ENCODE results near the gene ROGDI. TPM values are rescaled to one million over a fixed set of nuclear protein-coding genes. Genes with fewer than 3 reads are reported as not detected.
A peak's percentile ranks its signal among the peaks of the same experiment; 100 is the strongest.

Gene ROGDI
- total RNA-seq, 1 experiment from 2014 or later, result 32.1 TPM

DNA sequence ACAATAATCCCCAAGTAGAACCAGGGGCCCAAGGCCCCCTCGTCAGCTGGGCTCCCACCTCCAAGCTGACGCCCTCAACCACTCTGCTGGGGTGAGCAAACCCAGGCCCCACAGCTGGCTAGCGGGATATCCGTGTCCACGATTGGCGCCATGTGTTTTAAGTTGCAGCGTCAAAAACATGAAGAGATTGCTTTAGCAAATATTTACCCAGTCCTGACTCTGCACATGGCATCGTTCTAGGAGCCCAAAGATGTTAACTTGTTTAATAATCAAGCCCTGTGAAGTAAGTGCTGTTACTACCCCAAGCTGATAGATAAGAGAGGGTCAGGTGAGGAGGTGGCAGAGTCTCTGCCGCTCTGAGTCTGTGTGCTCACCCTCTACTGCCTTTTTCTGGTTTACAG, 13.9 kb downstream of the ROGDI start (continued):
- no peak for TF ChIP-seq TEAD4 (CRISPR knock-in tag; IDR thresholded peaks at IDR 0.05)
- TF ChIP-seq, protein P1, sequence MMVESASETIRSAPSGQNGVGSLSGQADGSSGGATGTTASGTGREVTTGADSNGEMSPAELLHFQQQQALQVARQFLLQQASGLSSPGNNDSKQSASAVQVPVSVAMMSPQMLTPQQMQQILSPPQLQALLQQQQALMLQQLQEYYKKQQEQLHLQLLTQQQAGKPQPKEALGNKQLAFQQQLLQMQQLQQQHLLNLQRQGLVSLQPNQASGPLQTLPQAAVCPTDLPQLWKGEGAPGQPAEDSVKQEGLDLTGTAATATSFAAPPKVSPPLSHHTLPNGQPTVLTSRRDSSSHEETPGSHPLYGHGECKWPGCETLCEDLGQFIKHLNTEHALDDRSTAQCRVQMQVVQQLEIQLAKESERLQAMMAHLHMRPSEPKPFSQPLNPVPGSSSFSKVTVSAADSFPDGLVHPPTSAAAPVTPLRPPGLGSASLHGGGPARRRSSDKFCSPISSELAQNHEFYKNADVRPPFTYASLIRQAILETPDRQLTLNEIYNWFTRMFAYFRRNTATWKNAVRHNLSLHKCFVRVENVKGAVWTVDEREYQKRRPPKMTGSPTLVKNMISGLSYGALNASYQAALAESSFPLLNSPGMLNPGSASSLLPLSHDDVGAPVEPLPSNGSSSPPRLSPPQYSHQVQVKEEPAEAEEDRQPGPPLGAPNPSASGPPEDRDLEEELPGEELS (CRISPR knock-in tag; IDR thresholded peaks at IDR 0.05), result no peak

DNA sequence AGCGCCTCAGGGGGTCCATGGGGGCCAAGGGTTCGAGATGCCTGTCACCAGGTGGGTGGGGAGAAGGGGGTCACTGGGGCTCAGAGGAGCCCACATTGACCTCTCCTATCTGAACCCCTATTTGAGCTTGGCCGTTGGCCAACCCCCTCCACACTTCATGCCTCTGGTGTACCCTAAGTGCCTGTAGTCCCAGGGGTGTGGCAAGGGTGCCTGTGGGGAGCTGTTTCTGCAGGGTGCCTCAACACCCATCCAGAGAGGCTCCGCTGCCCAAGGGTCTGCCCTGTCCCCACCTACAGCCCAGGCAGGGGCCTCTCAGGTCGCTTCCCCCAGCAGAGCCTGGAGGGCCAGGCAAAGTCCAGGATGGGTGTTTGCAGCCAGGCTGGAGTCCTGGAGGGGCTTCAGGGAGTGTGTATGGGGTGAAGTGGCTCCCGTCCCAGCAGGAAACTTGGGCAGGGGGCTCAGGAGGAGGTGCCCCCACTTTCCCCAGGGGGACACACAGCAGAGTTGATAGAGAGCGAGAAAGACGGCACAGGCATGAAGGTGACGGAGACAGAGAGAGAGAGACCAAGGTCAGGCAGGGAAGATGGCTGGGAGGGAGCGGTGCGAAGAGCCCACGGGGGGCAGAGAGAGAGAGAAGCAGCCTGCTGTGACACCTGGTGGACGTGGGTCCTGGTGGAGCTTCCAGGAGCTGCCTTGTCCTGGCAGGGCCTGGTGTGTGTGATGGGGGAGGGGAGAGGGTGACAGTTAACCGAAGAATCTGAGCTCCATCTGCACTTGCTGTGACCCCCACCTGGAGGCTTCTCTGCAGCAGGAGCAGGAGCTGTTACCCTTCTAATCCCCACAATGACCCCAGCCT, 14.6 kb downstream of the ROGDI start, which contains the start of gene SEPTIN12:
TSS of gene SEPTIN12 (minus strand) at position 719 of the 856 bp plus-strand sequence. CDS start at position 19, 700 bp downstream.
- TF ChIP-seq MYBL2 (CRISPR knock-in tag; IDR thresholded peaks at IDR 0.05) (no peak), PRRX2 (CRISPR knock-in tag; IDR thresholded peaks at IDR 0.05) (no peak), ZNF219 (CRISPR knock-in tag; IDR thresholded peaks at IDR 0.05; ENCODE audit: borderline replicate concordance) (no peak), ZNF416 (CRISPR knock-in tag; IDR thresholded peaks at IDR 0.05) (no peak), ZBTB21 (CRISPR knock-in tag; IDR thresholded peaks at IDR 0.05; ENCODE audit: borderline replicate concordance) (no peak), EMX1 (CRISPR knock-in tag; IDR thresholded peaks at IDR 0.05) (no peak), SP1 (CRISPR knock-in tag; conservative IDR thresholded peaks at IDR 0.05) (no peak), ZNF138 (CRISPR knock-in tag; conservative IDR thresholded peaks at IDR 0.05) (no peak), ZNF396 (CRISPR knock-in tag; IDR thresholded peaks at IDR 0.05; ENCODE audit: borderline replicate concordance) (no peak), IRF2 (CRISPR knock-in tag; IDR thresholded peaks at IDR 0.05; ENCODE audit: borderline replicate concordance, low read depth) (no peak), ZNF671 (CRISPR knock-in tag; IDR thresholded peaks at IDR 0.05) (no peak), NFE2L1 (CRISPR knock-in tag; IDR thresholded peaks at IDR 0.05) (no peak), SMAD3 (CRISPR knock-in tag; IDR thresholded peaks at IDR 0.05; ENCODE audit: borderline replicate concordance) (no peak), FOXK1 (CRISPR knock-in tag; IDR thresholded peaks at IDR 0.05) (no peak), TEAD4 (CRISPR knock-in tag; IDR thresholded peaks at IDR 0.05) (no peak)
- TF ChIP-seq, protein P2, sequence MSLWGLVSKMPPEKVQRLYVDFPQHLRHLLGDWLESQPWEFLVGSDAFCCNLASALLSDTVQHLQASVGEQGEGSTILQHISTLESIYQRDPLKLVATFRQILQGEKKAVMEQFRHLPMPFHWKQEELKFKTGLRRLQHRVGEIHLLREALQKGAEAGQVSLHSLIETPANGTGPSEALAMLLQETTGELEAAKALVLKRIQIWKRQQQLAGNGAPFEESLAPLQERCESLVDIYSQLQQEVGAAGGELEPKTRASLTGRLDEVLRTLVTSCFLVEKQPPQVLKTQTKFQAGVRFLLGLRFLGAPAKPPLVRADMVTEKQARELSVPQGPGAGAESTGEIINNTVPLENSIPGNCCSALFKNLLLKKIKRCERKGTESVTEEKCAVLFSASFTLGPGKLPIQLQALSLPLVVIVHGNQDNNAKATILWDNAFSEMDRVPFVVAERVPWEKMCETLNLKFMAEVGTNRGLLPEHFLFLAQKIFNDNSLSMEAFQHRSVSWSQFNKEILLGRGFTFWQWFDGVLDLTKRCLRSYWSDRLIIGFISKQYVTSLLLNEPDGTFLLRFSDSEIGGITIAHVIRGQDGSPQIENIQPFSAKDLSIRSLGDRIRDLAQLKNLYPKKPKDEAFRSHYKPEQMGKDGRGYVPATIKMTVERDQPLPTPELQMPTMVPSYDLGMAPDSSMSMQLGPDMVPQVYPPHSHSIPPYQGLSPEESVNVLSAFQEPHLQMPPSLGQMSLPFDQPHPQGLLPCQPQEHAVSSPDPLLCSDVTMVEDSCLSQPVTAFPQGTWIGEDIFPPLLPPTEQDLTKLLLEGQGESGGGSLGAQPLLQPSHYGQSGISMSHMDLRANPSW (CRISPR knock-in tag; conservative IDR thresholded peaks at IDR 0.05; ENCODE audit: low read depth), result no peak
- TF ChIP-seq, protein P3, sequence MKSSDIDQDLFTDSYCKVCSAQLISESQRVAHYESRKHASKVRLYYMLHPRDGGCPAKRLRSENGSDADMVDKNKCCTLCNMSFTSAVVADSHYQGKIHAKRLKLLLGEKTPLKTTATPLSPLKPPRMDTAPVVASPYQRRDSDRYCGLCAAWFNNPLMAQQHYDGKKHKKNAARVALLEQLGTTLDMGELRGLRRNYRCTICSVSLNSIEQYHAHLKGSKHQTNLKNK (CRISPR knock-in tag; IDR thresholded peaks at IDR 0.05), result no peak
- TF ChIP-seq, protein P4, sequence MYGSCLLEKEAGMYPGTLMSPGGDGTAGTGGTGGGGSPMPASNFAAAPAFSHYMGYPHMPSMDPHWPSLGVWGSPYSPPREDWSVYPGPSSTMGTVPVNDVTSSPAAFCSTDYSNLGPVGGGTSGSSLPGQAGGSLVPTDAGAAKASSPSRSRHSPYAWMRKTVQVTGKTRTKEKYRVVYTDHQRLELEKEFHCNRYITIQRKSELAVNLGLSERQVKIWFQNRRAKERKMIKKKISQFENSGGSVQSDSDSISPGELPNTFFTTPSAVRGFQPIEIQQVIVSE (CRISPR knock-in tag; IDR thresholded peaks at IDR 0.05; ENCODE audit: borderline replicate concordance), result no peak
- TF ChIP-seq, protein P5, sequence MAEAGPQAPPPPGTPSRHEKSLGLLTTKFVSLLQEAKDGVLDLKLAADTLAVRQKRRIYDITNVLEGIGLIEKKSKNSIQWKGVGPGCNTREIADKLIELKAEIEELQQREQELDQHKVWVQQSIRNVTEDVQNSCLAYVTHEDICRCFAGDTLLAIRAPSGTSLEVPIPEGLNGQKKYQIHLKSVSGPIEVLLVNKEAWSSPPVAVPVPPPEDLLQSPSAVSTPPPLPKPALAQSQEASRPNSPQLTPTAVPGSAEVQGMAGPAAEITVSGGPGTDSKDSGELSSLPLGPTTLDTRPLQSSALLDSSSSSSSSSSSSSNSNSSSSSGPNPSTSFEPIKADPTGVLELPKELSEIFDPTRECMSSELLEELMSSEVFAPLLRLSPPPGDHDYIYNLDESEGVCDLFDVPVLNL (CRISPR knock-in tag; IDR thresholded peaks at IDR 0.05; ENCODE audit: borderline replicate concordance, low read depth), result no peak
- Mint-ChIP-seq H3K4me3 (no peak within 1 kb of the TSS), H3K9me3 (no peaks in the 10 kb centered on the region), H3K36me3 (no peaks in the 10 kb centered on the region), H3K27ac (no peak within 1 kb of the TSS; the same call in 1 of the 2 replicates), H3K4me1 (peaks cover 14% of the 10 kb centered on the region), H3K27me3 (ENCODE audit: low read depth) (no peaks in the 10 kb centered on the region; the same call in 1 of the 2 replicates)
- POLR2A ChIA-PET, result interaction anchor here (0.7 to 1.7 kb wide), 2 partner anchors 13 to 15 kb away, joined by 3 to 7 read pairs; partner anchors contain the start of gene ROGDI
- DNase-seq (ENCODE audit: low spot score) (no peak), ATAC-seq (peak; percentile 52)
- CTCF ChIA-PET, result interaction anchor here (0.9 to 1.3 kb wide), 5 partner anchors 12 to 105 kb away, joined by 3 to 6 read pairs (median 3); partner anchors contain the start of genes ANKS3 and DNAAF8
